Transverse colon (tissue), 4 donors: ENCODE results near the gene AGO4. TPM values are rescaled to one million over a fixed set of nuclear protein-coding genes. Genes with fewer than 3 reads are reported as not detected.
"Not testable (repeated sequence)": the region's sequence is repeated elsewhere in the genome, so short reads cannot be mapped to it uniquely, and the experiment has no call there.

Experiments used
- DNase-seq: peaks from one replicate; pipeline ENCODE4 v3.0.0-alpha.2; 2019
- H3K27ac ChIP-seq, 4 donors: fragments of 200-600 bp; sonication (generic); 2 replicates each; pipeline ENCODE4 v1.5.1; 2016 to 2018; ENCODE audit warnings: inconsistent platforms in 4 of 4
- H3K27me3 ChIP-seq: fragments of 200-600 bp; sonication (generic); 2 replicates; pipeline ENCODE4 v1.5.1; 2017; ENCODE audit warnings: inconsistent platforms
- H3K36me3 ChIP-seq, 4 donors: fragments of 200-600 bp; sonication (generic); 2 replicates each; pipeline ENCODE4 v1.5.1; 2017 to 2019; ENCODE audit warnings: inconsistent platforms in 4 of 4
- H3K4me1 ChIP-seq, 4 donors: fragments of 200-600 bp; sonication (generic); 2 replicates each; pipeline ENCODE4 v1.5.1; 2017 to 2020; ENCODE audit warnings: inconsistent platforms in 4 of 4
- H3K4me3 ChIP-seq, 4 donors: fragments of 200-600 bp; sonication (generic); 1 replicate in 1 of 4; 2 replicates in 3 of 4; pipeline versions ENCODE4 v1.5.1 to v1.6.1; 2017 to 2019; ENCODE audit warnings: inconsistent platforms in 4 of 4
- H3K9me3 ChIP-seq, 2 donors: fragments of 200-600 bp; sonication (generic); 2 replicates each; pipeline ENCODE4 v1.5.1; 2017 to 2019; ENCODE audit warnings: inconsistent platforms in 2 of 2
- EP300 ChIP-seq: sonication (generic); formaldehyde crosslinking; IDR thresholded peaks from one replicate; pipeline ENCODE4 v1.6.1; 2017; ENCODE audit warnings: antibody characterized with exemption, low read depth
- POLR2A ChIP-seq: fragments of 450-650 bp; IDR thresholded peaks from one replicate; pipeline ENCODE4 v1.6.1; 2016; ENCODE audit warnings: antibody characterized with exemption, mild to moderate bottlenecking, moderate library complexity
- POLR2AphosphoS5 ChIP-seq, 3 donors: sonication (generic); formaldehyde crosslinking; IDR thresholded peaks; one replicate each; pipeline ENCODE4 v1.6.1; 2016; ENCODE audit warnings: antibody characterized with exemption in 3 of 3
- WGBS, 2 donors: methylation state at CpG; one replicate each; pipeline ENCODE4 v1.1.5; 2018; ENCODE audit warnings: low coverage in 1 of 2; 5-methylcytosine and 5-hydroxymethylcytosine counted together
- in situ Hi-C, 4 donors: fragments of 200-750 bp; cut with MboI; loops; one replicate each; pipeline versions ENCODE4 v1.15.0 to v1.15.1; 2017; ENCODE audit warnings: low sequenced_read_pairs in 3 of 4, low pct_ligation_motif_present in 1 of 4, low pct_unique_long_range_greater_than_20kb in 1 of 4
- intact Hi-C: fragments of 100-400 bp; cut with DNase I; formaldehyde crosslinking; loops from one replicate; pipeline ENCODE4 v1.15.1; 2023; ENCODE audit warnings: low total_unique reads
- total RNA-seq, 4 donors: library from RNA; depleted of rRNA; stranded (reverse); fragments of >200 nt; gene quantifications; one replicate each; pipeline ENCODE4 v1.1.0, GENCODE V29; 2016
- TF ChIP-seq, protein P1 (sequence below), 5 experiments: fragments of 200-600 bp in 3 of 5; fragments of 450-650 bp in 2 of 5; sonication (generic) in 3 of 5; IDR thresholded peaks; 1 replicate in 2 of 5; 2 replicates in 3 of 5; pipeline ENCODE4 v1.5.1; 2016 to 2017; ENCODE audit warnings: antibody characterized with exemption in 5 of 5, inconsistent platforms in 3 of 5, mild to moderate bottlenecking in 2 of 5, moderate library complexity in 1 of 5

The AGO4 gene
- total RNA-seq, 4 donors from 2014 or later: 6.4 to 21.3 (median 16.8) TPM

DNA sequence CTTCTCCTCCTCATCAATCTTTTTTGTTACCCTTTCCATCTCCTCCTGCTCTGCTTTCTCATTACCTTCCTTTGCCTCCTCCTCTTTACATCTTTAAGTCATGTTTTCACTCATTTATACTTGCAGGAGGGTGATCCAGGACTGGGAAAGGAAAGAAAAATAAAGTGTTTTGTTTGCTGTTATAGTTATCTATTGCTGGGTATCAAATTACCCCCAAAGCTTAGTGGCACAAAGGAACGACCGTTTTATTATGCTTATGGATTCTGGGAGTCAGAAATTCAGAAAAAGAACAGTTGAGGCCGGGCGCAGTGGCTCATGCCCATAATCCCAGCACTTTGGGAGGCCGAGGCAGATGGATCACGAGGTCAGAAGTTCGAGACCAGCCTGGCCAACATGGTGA, 12.5 kb upstream of the AGO4 start:
- Histone ChIP-seq H3K4me3 (no peak overlapping the region), H3K27me3 (no peaks in the 10 kb centered on the region), H3K4me1 (no peaks in the 10 kb centered on the region), H3K27ac (no peak overlapping the region), H3K36me3 (no peaks in the 10 kb centered on the region), H3K9me3 (no peaks in the 10 kb centered on the region)
- TF ChIP-seq, protein P1, sequence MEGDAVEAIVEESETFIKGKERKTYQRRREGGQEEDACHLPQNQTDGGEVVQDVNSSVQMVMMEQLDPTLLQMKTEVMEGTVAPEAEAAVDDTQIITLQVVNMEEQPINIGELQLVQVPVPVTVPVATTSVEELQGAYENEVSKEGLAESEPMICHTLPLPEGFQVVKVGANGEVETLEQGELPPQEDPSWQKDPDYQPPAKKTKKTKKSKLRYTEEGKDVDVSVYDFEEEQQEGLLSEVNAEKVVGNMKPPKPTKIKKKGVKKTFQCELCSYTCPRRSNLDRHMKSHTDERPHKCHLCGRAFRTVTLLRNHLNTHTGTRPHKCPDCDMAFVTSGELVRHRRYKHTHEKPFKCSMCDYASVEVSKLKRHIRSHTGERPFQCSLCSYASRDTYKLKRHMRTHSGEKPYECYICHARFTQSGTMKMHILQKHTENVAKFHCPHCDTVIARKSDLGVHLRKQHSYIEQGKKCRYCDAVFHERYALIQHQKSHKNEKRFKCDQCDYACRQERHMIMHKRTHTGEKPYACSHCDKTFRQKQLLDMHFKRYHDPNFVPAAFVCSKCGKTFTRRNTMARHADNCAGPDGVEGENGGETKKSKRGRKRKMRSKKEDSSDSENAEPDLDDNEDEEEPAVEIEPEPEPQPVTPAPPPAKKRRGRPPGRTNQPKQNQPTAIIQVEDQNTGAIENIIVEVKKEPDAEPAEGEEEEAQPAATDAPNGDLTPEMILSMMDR (IDR thresholded peaks at IDR 0.05): no peak
- TF ChIP-seq POLR2AphosphoS5 (IDR thresholded peaks at IDR 0.05) (no peak), EP300 (no peak), POLR2A (no peak)
- 83 to 84% methylated on average over 4 to 7 of the region's 7 CpGs for WGBS, 2 donors
- in situ Hi-C loops: no loop called here
- DNase-seq: no peak
- intact Hi-C loops: no loop called here

DNA sequence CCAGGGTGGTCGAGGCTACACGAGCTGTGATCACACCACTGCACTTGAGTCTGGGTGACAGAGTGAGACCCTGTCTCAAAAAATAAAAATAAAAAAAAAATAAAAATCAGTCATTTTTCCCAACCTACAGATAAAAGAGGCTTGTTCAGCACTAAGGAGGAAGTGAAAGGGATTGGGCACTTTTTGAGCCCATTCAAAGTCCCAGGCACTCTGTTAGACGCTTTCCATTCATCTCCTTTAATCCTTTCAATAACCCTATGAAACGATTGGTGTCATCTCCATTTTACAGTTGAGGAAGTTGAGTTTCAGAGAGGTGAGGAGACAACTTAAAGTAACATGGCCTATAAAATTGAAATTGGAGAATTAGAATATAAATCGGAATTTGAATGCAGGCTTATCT, 10.4 kb upstream of the AGO4 start:
- H3K4me1 ChIP-seq: no peaks in the 10 kb centered on the region
- DNase-seq: no peak
- no peaks in the 10 kb centered on the region for H3K9me3 ChIP-seq
- H3K27ac ChIP-seq: no peak overlapping the region
- no peaks in the 10 kb centered on the region for H3K36me3 ChIP-seq
- H3K4me3 ChIP-seq: no peak overlapping the region
- TF ChIP-seq POLR2AphosphoS5 (IDR thresholded peaks at IDR 0.05): no peak
- no peak for TF ChIP-seq POLR2A
- TF ChIP-seq EP300: no peak
- intact Hi-C loops (no loop called here), in situ Hi-C loops (no loop called here)
- WGBS, 2 donors: 69 to 76% methylated on average over 3 to 5 of the region's 5 CpGs
- H3K27me3 ChIP-seq: no peaks in the 10 kb centered on the region

DNA sequence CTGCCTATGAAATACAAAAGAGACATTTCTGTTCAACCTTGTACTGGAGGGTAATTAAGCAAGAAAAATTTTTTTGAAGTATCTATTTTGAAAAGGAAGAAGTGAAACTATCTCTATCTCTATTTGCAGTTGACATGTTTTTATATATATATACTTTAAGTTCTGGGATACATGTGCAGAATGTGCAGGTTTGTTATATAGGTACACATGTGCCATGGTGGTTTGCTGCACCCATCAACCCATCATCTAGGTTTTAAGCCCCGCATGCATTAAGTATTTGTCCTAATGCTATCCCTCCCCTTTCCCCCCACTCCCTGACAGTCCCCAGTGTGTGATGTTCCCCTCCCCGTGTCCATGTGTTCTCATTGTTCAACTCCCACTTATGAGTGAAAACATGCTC, 9.8 kb upstream of the AGO4 start:
- H3K4me1 ChIP-seq, H3K27me3 ChIP-seq, intact Hi-C loops, H3K4me3 ChIP-seq, DNase-seq, H3K27ac ChIP-seq, H3K9me3 ChIP-seq, in situ Hi-C loops, H3K36me3 ChIP-seq: not testable (repeated sequence)
- 67 to 77% methylated on average over 1 to 2 of the region's 2 CpGs for WGBS, 2 donors

DNA sequence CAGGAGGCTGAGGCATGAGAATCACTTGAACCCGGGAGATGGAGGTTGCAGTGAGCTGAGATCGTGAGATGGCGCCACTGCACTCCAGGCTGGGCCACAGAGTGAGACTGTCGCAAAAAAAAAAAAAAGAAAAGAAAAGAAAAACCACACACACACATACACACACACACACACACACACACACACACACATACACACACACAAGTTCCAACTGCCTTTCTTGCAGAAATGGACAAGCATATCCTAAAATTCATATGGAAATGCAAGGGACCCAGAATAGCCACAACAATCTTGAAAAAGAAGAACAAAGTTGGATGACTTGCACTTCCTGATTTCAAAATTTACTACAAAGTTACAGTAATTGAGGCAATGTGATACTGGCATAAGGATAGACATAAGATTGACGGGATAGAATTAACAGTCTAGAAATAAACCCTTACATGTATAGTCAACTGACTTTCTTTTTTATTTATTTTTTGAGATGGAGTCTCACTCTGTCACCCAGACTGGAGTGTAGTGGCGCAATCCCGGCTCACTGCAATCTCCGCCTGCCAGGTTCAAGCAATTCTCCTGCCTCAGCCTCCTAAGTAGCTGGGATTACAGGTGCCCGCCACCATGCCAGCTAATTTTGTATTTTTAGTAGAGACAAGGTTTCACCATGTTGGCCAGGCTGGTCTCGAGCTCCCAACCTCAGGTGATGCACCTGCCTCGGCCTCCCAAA, 7.5 kb upstream of the AGO4 start:
- H3K27me3 ChIP-seq, H3K4me1 ChIP-seq, DNase-seq, H3K36me3 ChIP-seq, H3K4me3 ChIP-seq, intact Hi-C loops, H3K9me3 ChIP-seq, H3K27ac ChIP-seq, in situ Hi-C loops: not testable (repeated sequence)
- 88% methylated on average over 4 to 11 of the region's 11 CpGs for WGBS, 2 donors

DNA sequence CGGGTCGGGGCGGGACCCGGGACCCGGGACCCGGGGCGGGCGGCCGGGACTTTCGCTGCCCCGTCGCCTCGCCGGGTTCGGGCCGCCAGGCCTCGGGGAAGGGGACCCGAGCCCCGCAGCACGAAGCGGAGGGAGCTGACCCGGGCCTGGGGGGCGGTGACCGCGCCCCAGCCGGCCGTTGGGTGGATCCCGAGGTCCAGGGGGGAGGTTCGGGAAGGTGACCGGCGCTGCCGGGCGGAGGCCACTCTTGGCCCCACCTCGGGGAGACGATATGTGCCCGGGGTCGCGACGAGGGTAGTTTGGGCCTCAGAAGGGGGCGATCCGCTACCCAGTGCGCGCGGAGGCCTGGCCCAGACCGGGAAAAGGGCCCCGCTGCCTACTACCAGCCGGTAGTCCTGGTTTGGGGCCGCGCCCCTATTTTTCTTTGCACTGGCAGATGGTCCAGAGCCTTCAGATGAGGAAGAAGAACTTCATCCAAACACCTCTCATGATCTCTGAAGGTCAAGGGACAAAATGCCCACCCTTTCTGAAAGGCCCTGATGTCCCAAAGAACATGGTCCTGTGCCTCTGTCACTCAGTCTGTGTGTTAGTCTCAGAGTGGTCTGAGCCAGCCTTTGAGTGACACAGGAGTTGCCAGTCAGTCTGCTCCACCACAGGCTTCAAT, 766 bp downstream of the AGO4 start:
- H3K27me3 ChIP-seq: no peaks in the 10 kb centered on the region
- 2% methylated on average over 12 of the region's 49 CpGs; no CpG with 5 or more reads in 1 of the 2 donors for WGBS, 2 donors
- peak; percentile 46 for DNase-seq
- H3K4me1 ChIP-seq: peaks cover 7 to 31% (median 20%) of the 10 kb centered on the region in 4 donors
- no peaks in the 10 kb centered on the region for H3K36me3 ChIP-seq
- TF ChIP-seq POLR2A: peak; percentile 27
- TF ChIP-seq, protein P1 (IDR thresholded peaks at IDR 0.05): no peak
- intact Hi-C loops (no loop called here), in situ Hi-C loops (no loop called here)
- H3K9me3 ChIP-seq: no peaks in the 10 kb centered on the region
- peak overlapping the region; percentile 89 to 95 (median 92) for H3K27ac ChIP-seq
- peak overlapping the region; percentile 94 to 100 (median 96) for H3K4me3 ChIP-seq
